Stimulated activated CD4-positive, alpha-beta T cell treated with anti-CD3 and anti-CD28 coated beads, TNF-alpha, amount 100 ng/mL, for 48 hours (primary cell): Measurements from ENCODE around the gene PCDHA8.
"Not testable (repeated sequence)": the region's sequence is repeated elsewhere in the genome, so short reads cannot be mapped to it uniquely, and the experiment has no call there.

Experiments
- DNase-seq, 3 donors: peaks; one replicate each; pipeline ENCODE4 v3.0.0-alpha.2; 2020; ENCODE audit warnings: low read depth in 3 of 3

Gene PCDHA8

GRCh38 chr5:140840978-140841962, at the start of gene PCDHA8:
TSS of gene PCDHA8 (plus strand) at chr5:140841187. CDS start at chr5:140841322, 135 bp downstream.
- DNase-seq: peak in 1 of 3 donors; percentile 3

DNA sequence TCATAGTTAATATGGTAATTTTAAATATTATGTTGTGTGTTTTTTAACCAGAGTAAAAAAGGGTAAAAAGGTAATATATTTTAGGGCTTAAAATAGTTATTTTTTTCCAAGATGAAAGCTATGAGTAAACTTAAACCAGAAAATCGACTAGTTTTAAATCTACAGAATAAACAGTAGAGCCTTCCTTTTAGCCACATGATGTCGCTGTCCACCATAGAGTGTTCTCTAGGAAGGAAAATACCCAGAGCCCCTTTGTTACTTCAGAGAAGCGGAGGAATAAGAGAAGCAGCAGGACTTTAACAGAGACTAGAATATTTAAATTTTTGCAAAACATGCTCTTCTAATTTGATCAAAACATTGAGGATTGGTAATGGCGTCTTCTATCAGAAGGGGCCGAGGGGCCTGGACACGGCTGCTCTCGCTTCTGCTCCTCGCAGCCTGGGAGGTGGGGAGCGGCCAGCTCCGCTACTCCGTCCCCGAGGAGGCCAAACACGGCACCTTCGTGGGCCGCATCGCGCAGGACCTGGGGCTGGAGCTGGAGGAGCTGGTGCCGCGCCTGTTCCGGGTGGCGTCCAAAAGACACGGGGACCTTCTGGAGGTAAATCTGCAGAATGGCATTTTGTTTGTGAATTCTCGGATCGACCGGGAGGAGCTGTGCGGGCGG, 46.3 kb upstream of the PCDHA8 start, which contains the start of gene PCDHA2:
Gene PCDHA2 (plus strand): TSS at position 258 of the 664 bp plus-strand sequence.
- DNase-seq: no peak

DNA sequence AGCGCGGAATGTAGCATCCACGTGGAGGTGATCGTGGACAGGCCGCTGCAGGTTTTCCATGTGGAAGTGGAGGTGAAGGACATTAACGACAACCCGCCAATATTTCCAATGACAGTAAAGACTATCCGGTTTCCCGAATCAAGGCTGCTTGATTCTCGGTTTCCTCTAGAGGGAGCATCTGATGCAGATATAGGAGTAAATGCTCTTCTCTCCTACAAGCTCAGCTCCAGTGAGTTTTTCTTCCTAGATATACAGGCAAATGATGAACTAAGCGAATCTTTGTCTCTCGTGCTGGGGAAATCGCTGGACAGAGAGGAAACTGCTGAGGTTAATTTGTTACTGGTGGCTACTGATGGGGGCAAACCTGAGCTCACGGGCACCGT, 45.7 kb upstream of the PCDHA8 start:
- no peak for DNase-seq

DNA sequence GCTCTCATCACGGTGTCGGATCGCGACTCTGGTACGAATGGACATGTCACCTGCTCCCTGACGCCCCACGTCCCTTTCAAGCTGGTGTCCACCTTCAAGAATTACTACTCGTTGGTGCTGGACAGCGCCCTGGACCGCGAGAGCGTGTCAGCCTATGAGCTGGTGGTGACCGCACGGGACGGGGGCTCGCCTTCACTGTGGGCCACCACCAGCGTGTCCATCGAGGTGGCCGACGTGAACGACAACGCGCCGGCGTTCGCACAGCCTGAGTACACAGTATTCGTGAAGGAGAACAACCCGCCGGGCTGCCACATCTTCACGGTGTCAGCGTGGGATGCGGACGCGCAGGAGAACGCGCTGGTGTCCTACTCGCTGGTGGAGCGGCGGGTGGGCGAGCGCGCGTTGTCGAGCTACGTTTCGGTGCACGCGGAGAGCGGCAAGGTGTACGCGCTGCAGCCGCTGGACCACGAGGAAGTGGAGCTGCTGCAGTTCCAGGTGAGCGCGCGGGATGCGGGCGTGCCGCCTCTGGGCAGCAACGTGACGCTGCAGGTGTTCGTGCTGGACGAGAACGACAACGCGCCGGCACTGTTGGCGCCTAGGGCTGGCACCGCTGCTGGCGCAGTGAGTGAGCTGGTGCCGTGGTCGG, 44.8 kb upstream of the PCDHA8 start:
- DNase-seq: not testable (repeated sequence)

DNA sequence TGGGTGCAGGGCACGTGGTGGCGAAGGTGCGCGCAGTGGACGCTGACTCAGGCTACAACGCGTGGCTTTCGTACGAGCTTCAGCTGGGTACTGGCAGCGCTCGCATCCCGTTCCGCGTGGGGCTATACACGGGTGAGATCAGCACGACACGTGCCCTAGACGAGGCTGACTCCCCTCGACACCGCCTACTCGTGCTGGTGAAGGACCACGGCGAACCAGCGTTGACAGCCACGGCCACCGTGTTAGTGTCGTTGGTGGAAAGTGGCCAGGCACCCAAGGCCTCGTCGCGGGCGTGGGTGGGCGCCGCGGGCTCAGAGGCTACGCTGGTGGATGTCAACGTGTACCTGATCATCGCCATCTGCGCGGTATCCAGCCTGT, 44.3 kb upstream of the PCDHA8 start:
- no peak for DNase-seq

DNA sequence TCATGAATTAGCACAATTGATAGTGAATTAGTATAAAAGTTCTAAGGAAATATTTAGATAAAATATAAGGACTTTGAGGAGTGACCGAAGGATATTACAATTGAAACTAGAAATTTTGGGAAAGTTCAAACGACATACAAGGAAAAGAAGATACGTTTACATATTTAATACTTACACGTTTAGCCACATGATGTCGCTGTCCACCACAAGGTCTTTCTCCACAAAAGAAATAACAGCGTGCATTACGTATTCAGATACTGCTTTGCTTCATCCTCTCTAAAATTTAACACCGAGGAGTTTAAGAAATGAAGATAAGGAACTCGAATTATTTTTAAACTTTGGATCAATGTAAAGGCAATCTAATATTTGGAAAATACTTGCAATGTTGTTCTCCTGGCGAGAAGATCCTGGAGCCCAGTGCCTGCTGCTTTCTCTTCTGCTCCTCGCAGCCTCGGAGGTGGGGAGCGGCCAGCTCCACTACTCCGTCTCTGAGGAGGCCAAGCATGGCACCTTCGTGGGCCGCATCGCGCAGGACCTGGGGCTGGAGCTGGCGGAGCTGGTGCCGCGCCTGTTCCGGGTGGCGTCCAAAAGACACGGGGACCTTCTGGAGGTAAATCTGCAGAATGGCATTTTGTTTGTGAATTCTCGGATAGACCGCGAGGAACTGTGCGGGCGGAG, 40.0 kb upstream of the PCDHA8 start, which contains the start of gene PCDHA3:
Gene PCDHA3 (plus strand): TSS at position 242 of the 678 bp plus-strand sequence.
- no peak for DNase-seq

GRCh38 chr5:140801494-140801841, 39.5 kb upstream of the PCDHA8 start:
- no peak for DNase-seq

DNA sequence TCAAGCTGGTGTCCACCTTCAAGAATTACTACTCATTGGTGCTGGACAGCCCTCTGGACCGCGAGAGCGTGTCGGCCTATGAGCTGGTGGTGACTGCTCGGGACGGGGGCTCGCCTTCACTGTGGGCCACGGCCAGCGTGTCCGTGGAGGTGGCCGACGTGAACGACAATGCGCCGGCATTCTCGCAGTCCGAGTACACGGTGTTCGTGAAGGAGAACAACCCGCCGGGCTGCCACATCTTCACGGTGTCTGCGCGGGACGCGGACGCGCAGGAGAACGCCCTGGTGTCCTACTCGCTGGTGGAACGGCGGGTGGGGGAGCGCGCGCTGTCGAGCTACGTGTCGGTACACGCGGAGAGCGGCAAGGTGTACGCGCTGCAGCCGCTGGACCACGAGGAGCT, 38.6 kb upstream of the PCDHA8 start:
- not testable (repeated sequence) for DNase-seq

DNA sequence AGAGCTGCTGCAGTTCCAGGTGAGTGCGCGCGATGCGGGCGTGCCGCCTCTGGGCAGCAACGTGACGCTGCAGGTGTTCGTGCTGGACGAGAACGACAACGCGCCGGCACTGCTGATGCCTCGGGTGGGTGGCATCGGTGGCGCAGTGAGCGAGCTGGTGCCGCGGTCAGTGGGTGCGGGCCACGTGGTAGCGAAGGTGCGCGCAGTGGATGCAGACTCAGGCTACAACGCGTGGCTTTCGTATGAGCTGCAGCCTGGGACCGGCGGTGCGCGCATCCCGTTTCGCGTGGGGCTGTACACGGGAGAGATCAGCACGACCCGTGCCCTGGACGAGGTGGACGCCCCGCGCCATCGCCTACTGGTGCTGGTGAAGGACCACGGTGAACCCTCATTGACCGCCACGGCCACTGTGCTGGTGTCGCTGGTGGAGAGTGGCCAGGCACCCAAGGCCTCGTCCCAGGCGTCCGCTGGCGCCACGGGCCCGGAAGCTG, 38.2 kb upstream of the PCDHA8 start:
- no peak for DNase-seq

DNA sequence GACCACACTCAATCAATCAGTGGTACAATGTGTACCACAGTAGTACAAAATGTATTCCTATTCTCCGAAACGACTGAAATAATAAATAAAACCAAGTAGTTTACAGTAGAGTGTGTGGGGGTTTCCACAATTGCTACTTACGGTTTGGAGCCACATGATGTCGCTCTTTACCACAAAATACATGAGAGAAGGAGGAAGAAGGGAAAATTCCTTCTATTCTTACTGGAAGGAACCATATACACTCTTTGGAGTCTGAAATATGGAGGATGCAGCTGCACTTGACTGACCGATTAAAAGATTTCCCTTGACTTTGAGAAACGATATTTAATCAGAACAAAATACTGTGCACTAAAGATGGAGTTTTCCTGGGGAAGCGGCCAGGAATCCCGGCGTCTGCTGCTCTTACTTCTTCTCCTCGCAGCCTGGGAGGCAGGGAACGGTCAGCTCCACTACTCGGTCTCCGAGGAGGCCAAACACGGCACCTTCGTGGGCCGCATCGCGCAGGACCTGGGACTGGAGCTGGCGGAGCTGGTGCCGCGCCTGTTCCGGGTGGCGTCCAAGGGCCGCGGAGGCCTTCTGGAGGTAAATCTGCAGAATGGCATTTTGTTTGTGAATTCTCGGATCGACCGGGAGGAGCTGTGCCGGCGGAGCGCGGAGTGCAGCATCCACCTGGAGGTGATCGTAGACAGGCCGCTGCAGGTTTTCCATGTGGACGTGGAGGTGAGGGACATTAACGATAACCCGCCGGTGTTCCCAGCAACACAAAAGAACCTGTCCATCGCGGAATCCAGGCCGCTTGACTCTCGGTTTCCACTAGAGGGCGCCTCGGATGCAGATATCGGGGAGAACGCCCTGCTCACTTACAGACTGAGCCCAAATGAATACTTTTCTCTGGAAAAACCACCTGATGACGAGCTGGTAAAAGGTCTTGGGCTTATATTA, 33.9 kb upstream of the PCDHA8 start, which contains the start of gene PCDHA4:
Gene PCDHA4 (plus strand): TSS at position 235 of the 942 bp plus-strand sequence.
- peak in 2 of 3 donors; percentile 11 to 16 for DNase-seq

DNA sequence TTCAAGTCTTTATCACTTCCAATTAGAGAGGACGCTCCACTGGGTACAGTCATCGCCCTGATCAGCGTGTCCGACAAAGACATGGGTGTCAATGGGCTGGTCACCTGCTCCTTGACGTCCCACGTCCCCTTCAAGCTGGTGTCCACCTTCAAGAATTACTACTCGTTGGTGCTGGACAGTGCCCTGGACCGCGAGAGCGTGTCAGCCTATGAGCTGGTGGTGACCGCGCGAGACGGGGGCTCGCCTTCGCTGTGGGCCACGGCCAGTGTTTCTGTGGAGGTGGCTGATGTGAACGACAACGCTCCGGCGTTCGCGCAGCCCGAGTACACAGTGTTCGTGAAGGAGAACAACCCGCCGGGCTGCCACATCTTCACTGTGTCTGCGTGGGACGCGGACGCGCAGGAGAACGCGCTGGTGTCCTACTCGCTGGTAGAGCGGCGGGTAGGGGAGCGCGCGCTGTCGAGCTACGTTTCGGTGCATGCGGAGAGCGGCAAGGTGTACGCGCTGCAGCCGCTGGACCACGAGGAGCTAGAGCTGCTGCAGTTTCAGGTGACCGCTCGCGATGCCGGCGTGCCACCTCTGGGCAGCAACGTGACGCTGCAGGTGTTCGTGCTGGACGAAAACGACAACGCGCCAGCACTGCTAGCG, 32.6 kb upstream of the PCDHA8 start:
- not testable (repeated sequence) for DNase-seq

DNA sequence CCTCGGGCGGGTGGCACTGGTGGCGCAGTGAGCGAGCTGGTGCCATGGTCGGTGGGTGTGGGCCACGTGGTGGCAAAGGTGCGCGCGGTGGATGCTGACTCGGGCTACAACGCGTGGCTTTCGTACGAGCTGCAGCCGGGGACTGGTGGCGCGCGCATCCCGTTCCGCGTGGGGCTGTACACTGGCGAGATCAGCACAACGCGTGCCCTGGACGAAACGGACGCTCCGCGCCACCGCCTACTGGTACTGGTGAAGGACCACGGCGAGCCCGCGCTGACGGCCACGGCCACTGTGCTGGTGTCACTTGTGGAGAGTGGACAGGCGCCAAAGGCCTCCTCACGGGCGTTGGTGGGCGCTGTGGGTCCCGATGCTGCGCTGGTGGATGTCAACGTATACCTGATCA, 32.1 kb upstream of the PCDHA8 start:
- no peak for DNase-seq

- DNase-seq: peak in 1 of 3 donors; percentile 23
These were observed 19.4 kb upstream of the PCDHA8 start, which contains the start of gene PCDHA5 for GRCh38 chr5:140821375-140822280. TSS of gene PCDHA5 (plus strand) at chr5:140821613.

- no peak for DNase-seq
These were observed 18.7 kb upstream of the PCDHA8 start for GRCh38 chr5:140822281-140822629.

DNA sequence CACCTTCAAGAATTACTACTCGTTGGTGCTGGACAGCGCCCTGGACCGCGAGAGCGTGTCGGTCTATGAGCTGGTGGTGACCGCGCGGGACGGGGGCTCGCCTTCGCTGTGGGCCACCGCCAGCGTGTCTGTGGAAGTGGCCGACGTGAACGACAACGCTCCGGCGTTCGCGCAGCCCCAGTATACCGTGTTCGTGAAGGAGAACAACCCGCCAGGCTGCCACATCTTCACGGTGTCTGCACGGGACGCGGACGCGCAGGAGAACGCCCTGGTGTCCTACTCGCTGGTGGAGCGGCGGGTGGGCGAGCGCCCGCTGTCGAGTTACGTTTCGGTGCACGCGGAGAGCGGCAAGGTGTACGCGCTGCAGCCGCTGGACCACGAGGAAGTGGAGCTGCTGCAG, 18.0 kb upstream of the PCDHA8 start:
- DNase-seq: not testable (repeated sequence)

DNA sequence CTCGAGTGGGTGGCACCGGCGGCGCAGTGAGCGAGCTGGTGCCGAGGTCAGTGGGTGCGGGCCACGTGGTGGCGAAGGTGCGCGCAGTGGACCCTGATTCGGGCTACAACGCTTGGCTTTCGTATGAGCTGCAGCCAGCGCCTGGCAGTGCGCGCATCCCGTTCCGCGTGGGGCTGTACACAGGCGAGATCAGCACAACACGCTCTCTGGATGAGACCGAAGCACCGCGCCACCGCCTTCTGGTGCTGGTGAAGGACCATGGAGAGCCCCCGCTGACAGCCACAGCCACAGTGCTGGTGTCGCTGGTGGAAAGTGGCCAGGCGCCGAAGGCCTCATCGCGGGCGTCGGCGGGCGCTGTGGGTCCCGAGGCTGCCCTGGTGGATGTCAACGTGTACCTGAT, 17.5 kb upstream of the PCDHA8 start:
- no peak for DNase-seq

GRCh38 chr5:140827704-140828361, 13.2 kb upstream of the PCDHA8 start, which contains the start of gene PCDHA6:
TSS of gene PCDHA6 (plus strand) at chr5:140827960. CDS start at chr5:140828092, 132 bp downstream.
- DNase-seq: no peak

DNA sequence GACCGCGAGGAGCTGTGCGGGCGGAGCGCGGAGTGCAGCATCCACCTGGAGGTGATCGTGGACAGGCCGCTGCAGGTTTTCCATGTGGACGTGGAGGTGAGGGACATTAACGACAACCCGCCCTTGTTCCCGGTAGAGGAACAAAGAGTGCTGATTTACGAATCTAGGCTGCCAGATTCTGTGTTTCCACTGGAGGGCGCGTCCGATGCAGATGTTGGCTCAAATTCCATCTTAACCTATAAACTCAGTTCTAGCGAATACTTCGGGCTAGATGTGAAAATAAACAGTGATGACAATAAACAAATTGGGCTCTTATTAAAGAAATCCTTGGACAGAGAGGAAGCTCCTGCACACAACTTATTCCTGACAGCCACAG, 12.6 kb upstream of the PCDHA8 start:
- DNase-seq: no peak
